GM18520 (cell line): Measurements from ENCODE around the gene ZBED2.

ENCODE experiments used
- ATAC-seq: cut with Tn5 transposase; IDR thresholded peaks from one replicate; pipeline ENCODE4 v1.9.1; 2021; ENCODE audit not compliant: unreplicated experiment

ZBED2 gene

DNA sequence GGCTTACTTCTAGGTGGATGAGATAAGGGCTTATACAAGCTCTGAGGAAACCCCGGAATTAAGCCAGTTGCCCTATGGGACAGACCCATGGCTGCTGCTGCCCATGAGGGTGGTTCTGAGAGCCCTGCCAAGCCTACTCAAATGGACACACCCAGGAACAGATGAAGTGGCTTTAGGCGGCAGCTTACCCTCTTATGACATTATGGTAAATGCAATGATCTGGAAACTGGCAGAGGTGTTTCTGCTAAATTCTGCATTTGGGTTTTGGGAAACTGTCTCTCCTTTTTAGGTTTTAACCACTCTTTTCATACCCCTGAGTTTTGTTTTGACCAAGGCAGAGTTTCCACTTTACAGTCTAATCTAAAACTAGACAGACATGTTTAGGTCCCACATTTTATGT lies 9.0 kb upstream of the ZBED2 start:
- ATAC-seq, result no peak

DNA sequence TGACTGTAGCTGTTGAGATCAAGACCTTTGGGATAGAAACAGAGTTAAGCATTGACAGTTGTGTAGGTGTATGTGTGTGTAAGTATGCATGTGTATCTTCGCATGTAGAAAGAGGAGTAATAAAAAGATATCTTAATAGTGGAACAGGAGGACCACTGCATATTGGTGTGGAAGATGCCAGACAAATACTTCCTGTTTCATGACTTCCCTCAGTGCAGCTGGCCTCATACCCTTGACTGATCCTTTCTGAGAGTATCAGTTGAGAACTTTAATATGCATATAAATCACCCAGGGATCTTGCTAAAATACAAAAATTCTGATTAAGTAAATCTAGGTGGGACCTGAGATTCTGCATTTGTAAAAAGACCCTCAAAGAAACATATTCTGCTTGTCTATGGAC lies 8.5 kb upstream of the ZBED2 start:
- no peak for ATAC-seq

DNA sequence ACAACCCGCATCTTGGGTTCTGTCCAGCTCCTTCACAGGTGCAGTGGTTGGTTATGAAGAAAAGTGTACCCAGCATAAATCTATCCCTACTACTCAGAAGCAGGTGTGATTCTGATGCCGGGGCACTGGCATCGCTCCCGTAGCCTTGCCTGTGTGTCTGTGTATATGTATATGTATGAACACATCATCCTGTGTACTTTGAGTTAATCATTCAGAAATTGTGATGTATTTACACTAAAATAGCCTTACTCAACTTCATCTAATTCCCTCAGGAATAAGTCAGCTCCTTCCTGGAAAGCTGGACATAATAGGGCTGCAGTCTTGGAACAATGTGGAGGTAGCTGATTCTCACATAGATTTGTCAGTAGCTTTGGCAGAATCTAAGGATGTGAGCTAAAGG lies 6.7 kb upstream of the ZBED2 start:
- ATAC-seq, result no peak

DNA sequence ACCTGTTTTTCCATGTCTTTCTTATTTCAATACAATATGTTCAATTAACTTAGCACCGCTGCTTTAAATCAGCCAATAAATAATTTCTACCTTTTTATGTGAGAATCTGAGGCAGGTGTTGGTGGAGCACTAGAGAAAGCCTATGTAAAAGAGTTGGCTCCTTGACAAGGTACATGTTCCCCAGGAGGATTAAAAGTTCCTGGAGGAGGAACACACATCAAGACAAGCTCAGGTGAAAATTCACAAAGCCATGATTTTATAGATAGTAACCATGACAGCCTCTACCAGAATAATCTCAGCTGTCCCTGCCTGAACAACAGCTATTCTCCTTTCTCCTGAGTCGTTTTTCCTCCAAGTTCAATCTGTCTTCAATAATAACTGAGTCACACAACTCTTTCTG lies 3.4 kb upstream of the ZBED2 start:
- no peak for ATAC-seq

DNA sequence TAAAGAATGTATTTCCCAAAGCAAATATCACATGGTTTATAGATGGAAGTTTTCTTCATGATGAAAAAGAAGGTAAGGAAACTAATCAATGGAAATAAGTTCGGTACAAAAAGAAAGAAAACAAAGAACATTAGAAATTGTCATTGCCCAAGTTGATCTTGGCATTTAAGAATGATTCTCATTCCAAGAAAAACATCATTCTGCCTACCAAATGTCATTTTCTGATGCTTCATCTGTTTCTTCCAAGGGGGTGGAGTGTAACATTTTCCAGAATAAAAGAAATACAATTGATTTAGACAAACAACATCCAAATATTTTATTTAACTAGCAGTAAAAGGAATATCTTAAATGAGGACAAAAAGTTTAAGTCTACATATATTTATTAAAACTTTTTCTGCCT lies 3.0 kb upstream of the ZBED2 start:
- no peak for ATAC-seq

DNA sequence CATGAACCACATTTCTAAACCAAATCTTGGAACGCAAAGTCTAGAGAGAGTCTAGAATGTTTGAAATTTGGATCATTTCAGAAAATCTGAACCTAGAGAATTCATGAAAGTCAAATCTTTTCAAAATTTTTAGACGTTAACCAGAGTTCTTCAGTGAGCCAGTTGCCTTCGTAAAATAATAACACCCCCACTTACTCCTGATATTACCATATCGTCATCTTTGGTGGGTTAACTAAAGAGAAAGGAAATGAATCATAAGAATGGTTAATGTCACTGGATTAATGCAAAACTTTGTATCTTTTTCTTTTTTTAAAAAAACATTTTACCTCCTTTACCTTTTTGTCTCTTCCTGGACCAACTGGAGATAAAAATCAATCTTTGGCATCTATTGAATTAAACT lies 1.2 kb upstream of the ZBED2 start:
- ATAC-seq, result no peak

DNA sequence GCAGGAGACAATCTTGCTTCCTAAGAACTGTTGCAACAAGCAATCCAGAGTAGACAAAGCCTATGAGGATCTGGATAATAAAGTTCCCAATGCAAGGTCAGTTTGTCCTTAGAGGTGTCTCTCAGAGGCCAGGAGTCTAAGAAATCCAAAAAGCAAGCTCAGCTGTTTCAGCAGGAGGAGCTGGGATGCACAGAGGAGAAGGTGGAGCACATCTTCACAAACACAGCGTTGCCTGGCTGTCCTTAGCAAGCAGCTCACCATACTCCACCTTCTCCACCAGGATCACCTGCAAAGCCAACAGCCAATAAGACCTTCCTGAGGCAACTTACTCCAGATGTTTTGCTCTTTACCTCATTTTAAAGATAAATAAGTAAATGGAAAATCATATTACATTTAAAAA lies 365 bp downstream of the ZBED2 start:
- no peak for ATAC-seq

DNA sequence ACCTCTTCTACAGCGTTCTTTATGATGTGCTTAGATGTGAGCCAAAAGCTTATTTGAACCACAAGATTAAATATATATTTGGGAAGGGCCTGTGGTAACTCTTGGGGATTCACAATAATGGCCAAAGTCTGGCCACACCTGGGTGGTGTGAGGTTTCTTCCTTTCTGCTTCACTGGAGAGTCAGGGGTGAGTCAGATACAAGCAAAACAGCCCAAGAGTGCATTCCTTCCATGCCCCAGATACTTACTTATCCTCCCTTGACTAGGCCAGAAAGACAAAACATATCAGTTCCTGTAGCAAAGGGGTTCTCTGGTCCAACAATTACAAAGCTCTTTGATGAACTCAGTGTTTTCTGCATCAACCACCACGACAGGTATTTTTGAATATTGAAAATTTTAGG lies 941 bp downstream of the ZBED2 start:
- peak; percentile 50 for ATAC-seq

DNA sequence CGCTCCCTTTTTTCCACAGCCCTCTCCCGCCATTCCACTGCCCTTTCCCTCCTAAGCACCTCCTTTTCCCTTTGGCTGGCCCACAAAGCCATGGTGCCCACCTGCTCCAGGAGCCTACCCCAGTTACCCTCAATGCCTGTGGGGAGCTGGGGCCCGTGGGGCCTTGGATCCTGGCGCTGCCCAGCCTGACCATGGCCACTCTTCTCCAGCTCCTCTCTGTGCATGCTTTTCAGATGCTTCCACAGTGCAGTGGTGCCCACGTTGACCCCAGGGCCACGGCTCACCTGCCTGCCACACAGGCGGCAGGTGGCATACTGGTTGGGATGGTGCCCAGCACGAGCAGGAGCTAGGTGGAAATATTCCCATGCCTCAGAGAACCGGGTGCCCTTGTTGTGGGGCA lies 1.5 kb downstream of the ZBED2 start:
- ATAC-seq, result no peak

DNA sequence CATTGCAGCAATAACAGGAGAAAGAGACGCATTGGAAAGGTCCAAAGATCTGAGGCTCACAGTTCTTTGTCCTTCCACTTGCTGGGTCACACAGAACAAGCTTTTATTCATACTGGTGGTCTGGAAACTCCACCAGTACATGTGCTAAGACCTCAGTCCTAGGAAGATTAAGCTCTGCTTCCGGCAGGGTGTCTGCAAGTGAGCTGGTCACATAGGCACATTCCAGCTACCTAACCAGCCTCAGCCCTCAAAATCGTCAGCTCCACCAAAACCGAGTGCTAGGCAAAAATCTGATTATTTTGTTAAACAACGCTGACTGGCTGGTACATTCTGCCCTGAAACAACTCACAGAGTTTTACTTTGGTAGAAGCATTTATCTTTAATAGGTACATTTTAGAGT lies 2.2 kb downstream of the ZBED2 start:
- ATAC-seq, result no peak

DNA sequence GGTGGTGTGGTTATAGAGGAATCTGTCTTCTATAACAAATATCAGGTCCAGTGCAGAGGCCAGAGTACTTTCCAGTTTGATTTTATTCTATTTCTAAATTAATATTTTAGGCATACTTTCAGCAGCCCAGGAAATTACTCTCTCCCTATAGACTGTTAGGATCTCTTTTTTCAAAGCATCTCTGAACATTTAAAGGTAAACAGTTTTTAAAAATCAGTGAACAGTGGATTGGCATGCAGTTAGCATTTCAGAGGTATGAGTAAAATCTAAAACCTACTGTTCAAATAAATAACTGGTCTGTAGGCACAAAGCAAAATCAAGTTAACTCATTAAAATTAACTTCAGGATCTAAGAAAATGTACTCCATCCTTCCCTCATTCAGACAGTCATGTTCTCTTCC lies 3.0 kb downstream of the ZBED2 start:
- ATAC-seq, result no peak

DNA sequence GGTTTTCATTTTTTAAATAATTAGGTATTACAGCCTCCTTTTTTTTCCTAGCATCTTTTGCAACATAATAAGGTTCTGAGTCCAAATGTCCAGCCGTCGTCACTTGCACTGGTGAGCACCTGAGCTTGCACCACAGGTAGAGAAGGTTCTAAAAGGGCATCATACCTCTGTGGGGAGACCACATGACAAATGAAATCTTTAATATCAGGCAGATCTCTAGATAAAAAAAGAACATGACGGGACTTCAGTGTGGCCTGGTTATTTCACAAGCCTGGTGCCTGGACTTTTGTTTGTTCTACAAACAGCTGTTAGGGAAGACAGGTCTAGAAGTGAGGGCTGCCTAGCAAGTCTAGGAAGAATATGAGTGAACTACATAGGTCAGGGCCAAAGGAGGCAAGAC lies 3.6 kb downstream of the ZBED2 start:
- no peak for ATAC-seq

DNA sequence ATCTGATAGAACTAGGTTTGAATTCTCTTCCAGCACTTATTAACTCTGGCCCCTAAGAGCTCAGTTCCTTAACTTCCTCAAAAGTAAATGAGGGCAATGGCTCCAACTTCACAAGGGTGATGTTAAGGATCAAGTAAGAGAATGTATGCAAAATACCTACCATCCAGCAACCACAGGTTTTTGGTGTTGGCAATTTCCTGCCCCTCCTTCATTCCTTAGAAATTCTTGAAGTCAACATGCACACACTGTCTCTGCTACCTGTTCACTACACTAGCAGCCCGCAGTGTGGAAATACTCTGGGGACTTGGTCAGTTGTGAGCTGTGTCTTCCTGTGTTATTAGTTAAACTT lies 5.0 kb downstream of the ZBED2 start:
- ATAC-seq, result no peak

DNA sequence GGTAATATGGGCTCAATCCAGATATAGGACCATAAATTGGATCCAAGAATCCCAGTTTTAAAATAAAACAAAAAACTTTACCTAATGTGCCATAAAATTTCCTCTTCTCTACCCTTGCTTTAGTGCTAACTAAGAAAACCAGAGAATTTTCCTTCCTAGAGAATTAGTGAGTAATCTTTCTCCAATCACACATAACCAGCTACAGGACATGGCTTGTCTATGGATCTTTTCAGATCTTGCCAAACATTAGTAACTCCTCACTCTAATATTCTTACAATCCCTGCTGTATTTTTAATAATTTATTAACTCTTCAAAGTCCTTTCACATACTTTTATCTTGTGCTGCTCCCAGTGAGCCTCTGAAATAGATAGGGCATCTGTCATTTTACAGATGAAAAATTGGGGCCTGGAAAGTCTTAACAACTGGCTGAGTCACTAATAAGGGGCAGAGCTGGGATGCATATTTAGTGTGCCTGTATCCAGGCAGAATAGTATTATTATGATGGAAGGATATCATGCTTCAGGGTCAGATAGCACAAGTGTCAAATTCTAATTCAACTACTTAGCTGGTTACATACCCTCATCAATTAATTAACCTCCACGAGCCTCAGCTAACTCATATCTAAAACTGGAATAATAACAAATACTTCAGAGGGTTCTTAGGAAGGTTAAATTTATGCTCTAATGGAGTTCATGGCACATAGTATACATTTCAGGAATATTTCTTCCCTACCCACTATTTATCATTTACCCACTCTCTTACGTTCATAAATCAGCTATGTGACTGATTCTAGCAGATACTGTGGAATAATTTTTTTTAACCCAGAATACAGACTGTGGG lies 5.6 kb downstream of the ZBED2 start:
- ATAC-seq, result no peak

DNA sequence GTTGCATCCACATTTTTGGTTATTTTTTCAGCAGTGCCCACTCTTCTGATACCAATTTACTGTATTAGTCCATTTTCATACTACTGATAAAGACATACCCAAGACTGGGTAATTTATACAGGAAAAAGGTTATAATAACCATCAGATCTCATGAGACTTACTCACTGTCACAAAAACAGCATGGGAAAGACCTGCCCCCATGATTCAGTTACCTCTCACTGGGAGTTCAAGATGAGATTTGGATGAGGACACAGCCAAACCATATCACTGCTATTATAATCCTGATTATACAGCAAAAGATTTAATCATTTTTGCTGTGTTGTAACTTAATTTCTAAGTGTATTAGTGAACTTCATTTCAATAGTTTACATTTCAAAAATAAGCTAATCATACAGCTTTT lies 6.6 kb downstream of the ZBED2 start:
- no peak for ATAC-seq

DNA sequence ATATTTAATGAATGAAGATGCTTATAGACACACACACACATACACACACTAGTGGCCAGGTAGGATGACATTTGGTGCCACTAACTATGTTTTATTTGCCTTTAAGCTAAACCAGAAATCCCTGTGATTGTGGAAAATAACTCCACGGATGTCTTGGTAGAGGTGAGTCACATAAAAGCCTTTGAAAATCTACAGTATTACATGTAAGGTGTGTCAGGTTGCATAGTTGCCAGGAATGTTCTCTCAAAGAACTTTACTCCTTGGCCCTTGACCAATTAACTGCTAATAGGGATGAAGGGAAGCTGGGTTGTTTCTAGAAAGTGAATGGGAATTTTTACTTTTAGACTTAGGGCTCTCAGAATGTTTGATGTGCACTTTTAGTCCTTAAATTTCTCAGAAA lies 9.9 kb downstream of the ZBED2 start:
- ATAC-seq, result no peak

DNA sequence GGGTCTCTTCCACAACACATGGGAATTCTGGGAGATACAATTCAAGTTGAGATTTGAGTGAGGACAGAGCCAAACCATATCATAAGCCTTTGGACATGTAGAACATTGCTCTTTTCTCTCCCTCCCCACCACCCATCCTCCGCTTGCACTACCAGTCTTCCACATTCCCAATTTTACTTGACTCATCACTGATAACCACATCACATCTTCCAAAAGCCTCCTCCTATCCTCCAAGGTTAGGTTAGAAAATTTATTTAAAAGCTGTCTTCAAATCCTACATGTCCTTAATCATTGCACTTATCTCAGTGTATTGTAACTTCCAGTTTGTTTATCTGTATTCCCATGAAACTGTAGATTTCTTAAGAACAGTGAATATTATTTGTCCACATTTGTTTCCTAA lies 10.4 kb downstream of the ZBED2 start:
- no peak for ATAC-seq

DNA sequence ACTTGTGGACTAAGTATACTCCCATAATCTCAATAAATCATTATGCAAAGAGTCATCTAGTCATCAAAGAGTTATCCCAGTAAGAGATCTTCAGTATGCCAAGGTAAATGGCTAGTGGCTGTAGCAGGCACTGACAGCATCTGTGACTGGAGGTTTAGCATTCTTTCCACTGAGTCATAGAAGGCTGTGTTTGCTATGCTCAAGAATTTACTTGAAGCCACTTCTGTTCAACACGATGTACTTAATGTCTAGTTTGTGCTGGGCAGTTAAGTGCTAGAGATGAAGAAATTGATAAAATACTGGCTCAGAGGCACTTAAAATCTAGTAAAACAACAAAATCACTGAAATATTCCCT lies 13.0 kb downstream of the ZBED2 start:
- no peak for ATAC-seq

DNA sequence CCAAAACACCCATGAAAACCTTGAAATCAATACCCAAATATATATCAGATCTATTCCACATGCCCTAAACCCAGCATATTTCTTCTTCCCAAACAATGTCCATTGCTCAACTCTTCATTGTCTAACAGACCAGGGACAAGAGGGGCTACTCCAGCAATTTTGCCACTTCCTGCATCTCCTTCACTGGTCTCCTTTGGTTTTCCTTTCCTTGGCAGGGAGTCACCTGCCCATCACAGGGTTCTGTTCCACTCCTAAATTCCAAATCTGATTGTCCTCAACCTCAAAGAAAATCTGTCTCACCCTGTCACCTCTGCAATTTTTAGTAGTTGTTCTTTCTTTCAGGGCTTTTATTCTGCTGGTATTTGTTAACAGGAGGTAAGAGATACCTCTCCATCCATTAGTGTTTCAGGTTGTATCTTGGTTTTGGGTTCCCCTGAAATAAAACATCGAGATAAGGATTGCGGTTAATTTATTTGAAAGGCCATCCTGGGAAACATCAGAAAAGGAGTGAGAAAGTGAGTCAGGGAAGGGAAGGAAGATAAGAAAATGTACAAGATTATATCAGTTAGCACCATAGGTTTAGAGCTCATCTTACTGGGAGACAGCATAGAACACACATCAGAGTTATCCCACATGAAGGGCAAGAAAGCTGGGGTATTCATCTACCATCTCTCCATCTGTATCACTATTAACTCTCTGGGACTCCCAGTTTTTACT lies 13.6 kb downstream of the ZBED2 start:
- no peak for ATAC-seq

DNA sequence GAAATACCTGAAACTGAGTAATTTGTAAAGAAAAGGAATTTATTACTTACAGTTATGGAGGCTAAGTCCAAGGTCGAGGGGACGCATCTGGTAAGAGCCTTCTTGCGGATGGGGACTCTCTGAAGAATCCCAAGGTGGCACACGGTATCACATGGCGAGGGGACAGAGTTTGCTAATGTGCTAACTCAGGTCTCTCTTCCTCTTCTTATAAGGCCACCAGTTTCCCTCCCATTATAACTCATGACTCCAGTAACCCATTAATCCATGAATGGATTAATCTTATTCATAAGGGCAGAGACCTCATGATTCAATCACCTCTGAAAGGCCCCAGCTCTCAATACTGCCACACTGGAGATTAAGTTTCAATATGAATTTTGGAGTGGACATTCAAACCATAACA lies 15.7 kb downstream of the ZBED2 start:
- ATAC-seq, result no peak

DNA sequence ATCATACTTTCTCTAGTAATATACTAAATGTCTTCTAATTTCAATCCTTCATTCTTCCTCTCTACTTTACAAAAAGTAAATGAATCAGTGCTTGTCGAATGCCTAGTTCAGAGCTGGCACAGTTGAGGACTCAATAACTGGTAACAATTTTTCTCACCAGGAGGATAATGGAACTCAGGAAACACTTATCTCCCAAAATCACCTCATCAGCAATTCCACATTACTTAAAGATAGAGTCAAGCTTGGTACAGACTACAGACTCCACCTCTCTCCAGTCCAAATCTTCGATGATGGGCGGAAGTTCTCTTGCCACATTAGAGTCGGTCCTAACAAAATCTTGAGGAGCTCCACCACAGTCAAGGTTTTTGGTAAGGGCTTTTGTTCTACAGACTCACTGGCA lies 16.3 kb downstream of the ZBED2 start:
- ATAC-seq, result no peak

DNA sequence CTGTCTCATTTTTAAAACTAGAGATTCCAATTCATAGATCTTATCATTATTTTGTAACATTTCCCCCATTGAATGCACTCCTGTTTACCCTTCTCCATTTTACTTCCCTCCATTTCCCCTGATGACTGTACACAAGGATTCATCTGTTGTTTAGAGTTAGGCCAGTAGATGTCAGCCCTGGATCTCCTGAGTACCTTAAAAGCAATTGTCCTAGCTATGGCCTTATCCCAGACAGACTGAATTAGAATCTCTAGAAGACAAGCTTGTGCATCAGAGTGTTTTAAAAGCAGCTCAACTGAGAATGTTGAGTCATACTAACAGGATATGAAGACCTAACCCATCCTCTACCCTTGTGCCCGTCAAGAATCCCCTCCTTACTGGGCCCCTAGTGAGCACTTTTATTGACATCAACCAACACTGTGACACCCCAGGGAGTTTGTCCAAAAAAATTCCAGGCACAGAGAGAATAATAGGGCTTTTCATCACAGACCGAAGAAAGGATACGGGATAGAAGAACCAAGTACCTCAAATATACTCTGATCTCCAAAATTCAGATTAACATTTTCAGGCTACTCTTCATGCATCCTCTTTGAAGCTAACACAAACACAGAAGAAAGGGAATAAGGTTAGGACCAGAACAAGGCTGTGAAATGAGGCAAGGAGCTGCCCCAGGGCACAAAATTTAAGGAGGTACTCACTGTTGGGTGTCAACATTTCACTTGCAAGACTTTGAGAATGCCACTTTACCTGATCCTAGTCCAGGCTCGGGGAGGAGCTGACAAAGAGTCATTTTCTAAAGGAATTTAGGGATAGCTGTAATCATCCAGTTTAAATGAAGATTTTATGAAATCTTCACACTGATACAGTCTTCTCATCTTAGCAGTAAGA lies 17.1 kb downstream of the ZBED2 start:
- peak; percentile 86 for ATAC-seq
